Immature natural killer cell (primary cell): Measurements from ENCODE around the gene CUEDC1. TPM values are rescaled to one million over a fixed set of nuclear protein-coding genes. Genes with fewer than 3 reads are reported as not detected.
A peak's percentile ranks its signal among the peaks of the same experiment; 100 is the strongest.

ENCODE experiments used
- DNase-seq, 3 donors: peaks; one replicate each; pipeline ENCODE4 v3.0.0; 2022; ENCODE audit warnings: mixed read lengths in 1 of 3
- H3K27ac Mint-ChIP-seq, 6 donors: one replicate each; pipeline ENCODE4 v1.8.0; 2020; ENCODE audit warnings: mixed read lengths in 6 of 6, mild to moderate bottlenecking in 5 of 6, inconsistent platforms in 4 of 6, moderate library complexity in 3 of 6
- H3K27me3 Mint-ChIP-seq, 3 donors: one replicate each; pipeline ENCODE4 v1.8.0; 2020 to 2021; ENCODE audit warnings: low read depth in 3 of 3, mild to moderate bottlenecking in 3 of 3, mixed read lengths in 3 of 3, moderate library complexity in 3 of 3, inconsistent platforms in 1 of 3
- H3K36me3 Mint-ChIP-seq, 3 donors: one replicate each; pipeline ENCODE4 v1.8.0; 2020; ENCODE audit warnings: mixed read lengths in 3 of 3, inconsistent platforms in 2 of 3, mild to moderate bottlenecking in 2 of 3
- H3K4me1 Mint-ChIP-seq, 2 donors: one replicate each; pipeline ENCODE4 v1.8.0; 2020; ENCODE audit warnings: inconsistent platforms in 2 of 2, mild to moderate bottlenecking in 2 of 2, mixed read lengths in 2 of 2, moderate library complexity in 1 of 2
- H3K4me3 Mint-ChIP-seq, 5 donors: one replicate each; pipeline ENCODE4 v1.8.0; 2020; ENCODE audit warnings: mild to moderate bottlenecking in 5 of 5, mixed read lengths in 5 of 5, inconsistent platforms in 3 of 5, moderate library complexity in 3 of 5
- H3K9me3 Mint-ChIP-seq, 6 donors: one replicate each; pipeline ENCODE4 v1.8.0; 2020; ENCODE audit warnings: mild to moderate bottlenecking in 6 of 6, mixed read lengths in 6 of 6, inconsistent platforms in 4 of 6, moderate library complexity in 3 of 6
- polyA plus RNA-seq, 3 donors: library from polyadenylated mRNA; unstranded; fragments of 300-500 nt; fragmentation: Illumina TruSeq; gene quantifications; one replicate each; pipeline ENCODE4 v1.2.3, GENCODE V29; 2021

The CUEDC1 gene
- polyA plus RNA-seq, 3 donors from 2014 or later = 0.43 to 2.5 (median 0.52) TPM

- peaks cover 0 to 7% (median 0%) of the 10 kb centered on the region in 3 donors for H3K27me3 Mint-ChIP-seq
- H3K9me3 Mint-ChIP-seq = no peaks in the 10 kb centered on the region
- no peak for DNase-seq
- no peaks in the 10 kb centered on the region for H3K36me3 Mint-ChIP-seq
- H3K27ac Mint-ChIP-seq = no peak overlapping the region
- H3K4me1 Mint-ChIP-seq = peaks cover 20 to 21% of the 10 kb centered on the region in 2 donors
- H3K4me3 Mint-ChIP-seq = no peak overlapping the region
Observed at GRCh38 chr17:57894848-57895247, 60.4 kb downstream of the CUEDC1 start.

- peaks cover 13 to 14% of the 10 kb centered on the region in 2 donors for H3K4me1 Mint-ChIP-seq
- H3K4me3 Mint-ChIP-seq = peak overlapping the region; percentile 35 to 75 (median 57)
- no peaks in the 10 kb centered on the region for H3K36me3 Mint-ChIP-seq
- peaks cover 0 to 9% (median 0%) of the 10 kb centered on the region in 3 donors for H3K27me3 Mint-ChIP-seq
- DNase-seq = peak; percentile 25 to 33 (median 30)
- peak overlapping the region in 5 of 6 donors; percentile 49 to 78 (median 75) for H3K27ac Mint-ChIP-seq
- no peaks in the 10 kb centered on the region for H3K9me3 Mint-ChIP-seq
Observed at GRCh38 chr17:57892820-57893595, 62.2 kb downstream of the CUEDC1 start.

GRCh38 chr17:57892146-57892819 is 62.9 kb downstream of the CUEDC1 start:
- peak; percentile 60 to 69 (median 66) for DNase-seq
- H3K4me1 Mint-ChIP-seq = peaks cover 13 to 14% of the 10 kb centered on the region in 2 donors
- H3K9me3 Mint-ChIP-seq = no peaks in the 10 kb centered on the region
- no peaks in the 10 kb centered on the region for H3K36me3 Mint-ChIP-seq
- H3K27ac Mint-ChIP-seq = peak overlapping the region in 2 of 6 donors; percentile 75 to 78
- H3K4me3 Mint-ChIP-seq = peak overlapping the region in 4 of 5 donors; percentile 16 to 75 (median 46)
- H3K27me3 Mint-ChIP-seq = peaks cover 0 to 9% (median 0%) of the 10 kb centered on the region in 3 donors

- no peak for DNase-seq
- Mint-ChIP-seq H3K36me3 (no peaks in the 10 kb centered on the region), H3K27me3 (peaks cover 0 to 9% (median 0%) of the 10 kb centered on the region in 3 donors), H3K4me3 (no peak overlapping the region), H3K4me1 (peaks cover 13 to 14% of the 10 kb centered on the region in 2 donors), H3K9me3 (no peaks in the 10 kb centered on the region), H3K27ac (no peak overlapping the region)
Observed at GRCh38 chr17:57890857-57891232, 64.4 kb downstream of the CUEDC1 start.

GRCh38 chr17:57889892-57890856 is 65.0 kb downstream of the CUEDC1 start:
- Mint-ChIP-seq H3K9me3 (no peaks in the 10 kb centered on the region), H3K27ac (no peak overlapping the region), H3K4me3 (no peak overlapping the region), H3K4me1 (peaks cover 13 to 14% of the 10 kb centered on the region in 2 donors), H3K27me3 (peaks cover 0 to 9% (median 0%) of the 10 kb centered on the region in 3 donors), H3K36me3 (no peaks in the 10 kb centered on the region)
- no peak for DNase-seq

- Mint-ChIP-seq H3K4me1 (peaks cover 13 to 14% of the 10 kb centered on the region in 2 donors), H3K36me3 (no peaks in the 10 kb centered on the region), H3K27ac (no peak overlapping the region), H3K9me3 (no peaks in the 10 kb centered on the region), H3K4me3 (no peak overlapping the region), H3K27me3 (peaks cover 0 to 10% (median 0%) of the 10 kb centered on the region in 3 donors)
- DNase-seq = no peak
Observed at GRCh38 chr17:57889252-57889651, 66.0 kb downstream of the CUEDC1 start.

- Mint-ChIP-seq H3K4me3 (no peak overlapping the region), H3K27me3 (peaks cover 0 to 10% (median 0%) of the 10 kb centered on the region in 3 donors), H3K36me3 (no peaks in the 10 kb centered on the region), H3K9me3 (no peaks in the 10 kb centered on the region), H3K4me1 (peaks cover 13% of the 10 kb centered on the region in 2 donors), H3K27ac (no peak overlapping the region)
- DNase-seq = no peak
Observed at GRCh38 chr17:57888311-57889216, 66.6 kb downstream of the CUEDC1 start.

GRCh38 chr17:57887161-57887560 is 68.1 kb downstream of the CUEDC1 start:
- Mint-ChIP-seq H3K4me1 (no peaks in the 10 kb centered on the region), H3K9me3 (no peaks in the 10 kb centered on the region), H3K36me3 (no peaks in the 10 kb centered on the region), H3K27me3 (peaks cover 0 to 3% (median 3%) of the 10 kb centered on the region in 3 donors), H3K27ac (peak overlapping the region in 1 of 6 donors; percentile 30), H3K4me3 (no peak overlapping the region)
- no peak for DNase-seq

GRCh38 chr17:57886020-57886419 is 69.2 kb downstream of the CUEDC1 start:
- Mint-ChIP-seq H3K4me1 (no peaks in the 10 kb centered on the region), H3K4me3 (no peak overlapping the region), H3K36me3 (no peaks in the 10 kb centered on the region), H3K27me3 (peaks cover 0 to 3% (median 3%) of the 10 kb centered on the region in 3 donors), H3K9me3 (no peaks in the 10 kb centered on the region), H3K27ac (no peak overlapping the region)
- no peak for DNase-seq

GRCh38 chr17:57885148-57885915 is 69.9 kb downstream of the CUEDC1 start:
- Mint-ChIP-seq H3K9me3 (no peaks in the 10 kb centered on the region), H3K27ac (no peak overlapping the region), H3K27me3 (peaks cover 0 to 3% (median 3%) of the 10 kb centered on the region in 3 donors), H3K36me3 (no peaks in the 10 kb centered on the region), H3K4me1 (no peaks in the 10 kb centered on the region), H3K4me3 (no peak overlapping the region)
- DNase-seq = no peak

GRCh38 chr17:57881783-57882351 is 73.3 kb downstream of the CUEDC1 start:
- Mint-ChIP-seq H3K36me3 (no peaks in the 10 kb centered on the region), H3K4me1 (no peaks in the 10 kb centered on the region), H3K9me3 (no peaks in the 10 kb centered on the region), H3K27ac (no peak overlapping the region), H3K4me3 (no peak overlapping the region), H3K27me3 (peaks cover 0 to 7% (median 2%) of the 10 kb centered on the region in 3 donors)
- no peak for DNase-seq

- Mint-ChIP-seq H3K4me1 (peaks cover 0 to 4% of the 10 kb centered on the region in 2 donors), H3K4me3 (no peak overlapping the region), H3K27ac (no peak overlapping the region), H3K9me3 (no peaks in the 10 kb centered on the region), H3K27me3 (peaks cover 0 to 10% (median 2%) of the 10 kb centered on the region in 3 donors), H3K36me3 (no peaks in the 10 kb centered on the region)
- DNase-seq = no peak
Observed at GRCh38 chr17:57881143-57881542, 74.1 kb downstream of the CUEDC1 start.
